Left ventricle myocardium inferior (tissue), 1 donor: ENCODE results near the gene URI1. TPM values are rescaled to one million over a fixed set of nuclear protein-coding genes. Genes with fewer than 3 reads are reported as not detected.
"Not testable (repeated sequence)": the region's sequence is repeated elsewhere in the genome, so short reads cannot be mapped to it uniquely, and the experiment has no call there.

Experiments used
- DNase-seq: peaks from one replicate; pipeline ENCODE4 v3.0.0-alpha.2; 2020
- H3K27ac ChIP-seq: fragments of 200-600 bp; replicated peaks from 2 replicates; pipeline ENCODE4 v1.8.0; 2021
- H3K27me3 ChIP-seq: fragments of 200-600 bp; 2 replicates; pipeline ENCODE4 v1.8.0; 2021; ENCODE audit warnings: low read depth
- H3K36me3 ChIP-seq: fragments of 200-600 bp; 2 replicates; pipeline ENCODE4 v1.8.0; 2021
- H3K4me1 ChIP-seq: fragments of 200-600 bp; 2 replicates; pipeline ENCODE4 v1.8.0; 2021
- H3K4me3 ChIP-seq: fragments of 200-600 bp; 2 replicates; pipeline ENCODE4 v1.8.0; 2021; ENCODE audit warnings: mild to moderate bottlenecking, moderate library complexity
- H3K9me3 ChIP-seq: fragments of 200-600 bp; replicated peaks from 2 replicates; pipeline ENCODE4 v1.8.0; 2021
- CTCF ChIP-seq: fragments of 200-600 bp; IDR thresholded peaks from 2 replicates; pipeline ENCODE4 v1.8.0; 2021; ENCODE audit warnings: antibody characterized with exemption, mild to moderate bottlenecking, borderline replicate concordance
- intact Hi-C: fragments of 100-400 bp; cut with micrococcal nuclease; formaldehyde crosslinking; loops from one replicate; pipeline ENCODE4 v1.11.0; 2022
- total RNA-seq: library from RNA; stranded (reverse); fragmentation: NEBNext Ultra II Directional; extraction: Animal tissue kit (Norgen Biotek cat#: 25700); gene quantifications from one replicate; pipeline ENCODE4 v1.2.1, GENCODE V29; 2021
- donor health status: DM: no; HTN: yes; CAD: no; lungs with severe emphysema.

Gene URI1
- total RNA-seq, 1 donor from 2014 or later = 43.0 TPM

- peaks cover 32% of the 10 kb centered on the region for H3K36me3 ChIP-seq
- peaks cover 10% of the 10 kb centered on the region for H3K9me3 ChIP-seq
- no peaks in the 10 kb centered on the region for H3K4me1 ChIP-seq
- H3K27me3 ChIP-seq = no peaks in the 10 kb centered on the region
- intact Hi-C loops = no loop called here
- no peak overlapping the region for H3K4me3 ChIP-seq
- no peak for DNase-seq
- no peak overlapping the region for H3K27ac ChIP-seq
- no peak for TF ChIP-seq CTCF
Observed at GRCh38 chr19:30029721-30030510, 87.9 kb downstream of the URI1 start.

GRCh38 chr19:30034321-30034720 is 92.3 kb downstream of the URI1 start:
- H3K36me3 ChIP-seq = peaks cover 58% of the 10 kb centered on the region

GRCh38 chr19:30036154-30037129 is 94.4 kb downstream of the URI1 start:
- Histone ChIP-seq H3K27ac (no peak overlapping the region), H3K27me3 (no peaks in the 10 kb centered on the region), H3K4me1 (peaks cover 11% of the 10 kb centered on the region), H3K36me3 (peaks cover 49% of the 10 kb centered on the region), H3K9me3 (peaks cover 15% of the 10 kb centered on the region), H3K4me3 (no peak overlapping the region)
- DNase-seq = no peak
- no peak for TF ChIP-seq CTCF
- intact Hi-C loops = no loop called here

More at GRCh38 chr19:30034321-30034720, 92.3 kb downstream of the URI1 start:
- no peak for DNase-seq
- H3K4me3 ChIP-seq = no peak overlapping the region
- H3K9me3 ChIP-seq = peaks cover 15% of the 10 kb centered on the region
- H3K27ac ChIP-seq = no peak overlapping the region
- no peaks in the 10 kb centered on the region for H3K27me3 ChIP-seq
- TF ChIP-seq CTCF = no peak
- peaks cover 11% of the 10 kb centered on the region for H3K4me1 ChIP-seq
- intact Hi-C loops = no loop called here

GRCh38 chr19:30037835-30038234 is 95.8 kb downstream of the URI1 start:
- Histone ChIP-seq H3K4me3 (no peak overlapping the region), H3K36me3 (peaks cover 41% of the 10 kb centered on the region), H3K4me1 (peaks cover 11% of the 10 kb centered on the region), H3K9me3 (peaks cover 15% of the 10 kb centered on the region), H3K27ac (no peak overlapping the region), H3K27me3 (no peaks in the 10 kb centered on the region)
- intact Hi-C loops = no loop called here
- no peak for TF ChIP-seq CTCF
- no peak for DNase-seq

- H3K27me3 ChIP-seq, H3K9me3 ChIP-seq, H3K4me3 ChIP-seq, DNase-seq, H3K4me1 ChIP-seq, intact Hi-C loops, H3K27ac ChIP-seq, H3K36me3 ChIP-seq: not testable (repeated sequence)
Observed at GRCh38 chr19:30041931-30042330, 99.9 kb downstream of the URI1 start.

GRCh38 chr19:30043008-30043407 is 101.0 kb downstream of the URI1 start:
- H3K9me3 ChIP-seq, H3K36me3 ChIP-seq, H3K27ac ChIP-seq, H3K4me3 ChIP-seq, H3K27me3 ChIP-seq, H3K4me1 ChIP-seq, DNase-seq, intact Hi-C loops: not testable (repeated sequence)
